Erythroblast (primary cell): ENCODE results near the gene SLC25A26.

Experiments used
- GATA1 ChIP-seq: IDR thresholded peaks from 2 replicates; pipeline ENCODE4 v1.6.1; 2011; ENCODE audit warnings: low read depth, mild to moderate bottlenecking, control low read depth, low read length, moderate library complexity
- POLR2A ChIP-seq: IDR thresholded peaks from 2 replicates; pipeline ENCODE4 v1.6.1; 2011; ENCODE audit warnings: mild to moderate bottlenecking, low read length

- no peak for TF ChIP-seq POLR2A
- TF ChIP-seq GATA1 = no peak
Observed at GRCh38 chr3:66395635-66396034, 174.8 kb downstream of the SLC25A26 start.
